Measurements from ENCODE around the gene ZNF536. TPM values are rescaled to one million over a fixed set of nuclear protein-coding genes. Genes with fewer than 3 reads are reported as not detected.

Gene ZNF536
- total RNA-seq, 1 experiment from 2014 or later, result not detected

GRCh38 chr19:30446850-30447552, 74.8 kb downstream of the ZNF536 start:
- H3K27me3 Mint-ChIP-seq (ENCODE audit: insufficient read depth, unreplicated experiment), result peaks cover 26% of the 10 kb centered on the region
- no peaks in the 10 kb centered on the region for H3K36me3 Mint-ChIP-seq (ENCODE audit: insufficient read depth, unreplicated experiment)
- Histone ChIP-seq H3K36me3 (ENCODE audit: control insufficient read depth, insufficient read depth, low read length) (no peaks in the 10 kb centered on the region), H3K4me3 (ENCODE audit: low read depth, low read length) (no peak overlapping the region), H3K9me3 (no peaks in the 10 kb centered on the region), H3K4me1 (no peaks in the 10 kb centered on the region), H3K27me3 (replicated peaks; ENCODE audit: control insufficient read depth, insufficient read depth, low read length) (no peaks in the 10 kb centered on the region)
- H3K27ac Mint-ChIP-seq (ENCODE audit: unreplicated experiment), result no peak overlapping the region
- DNase-seq, result no peak
- no peak for TF ChIP-seq CTCF (IDR thresholded peaks at IDR 0.05; ENCODE audit: insufficient read depth in 1 of 2, low read depth in 1 of 2, low read length in 1 of 2, severe bottlenecking in 1 of 2, unreplicated experiment in 1 of 2)
- H3K4me1 Mint-ChIP-seq (ENCODE audit: low read depth, unreplicated experiment), result no peaks in the 10 kb centered on the region
- ChIA-PET POLR2A (no interaction called here), CTCF (no interaction called here)
- intact Hi-C loops (cut with micrococcal nuclease; ENCODE audit: unreplicated experiment), result no loop called here
- no peaks in the 10 kb centered on the region for H3K9me3 Mint-ChIP-seq (ENCODE audit: unreplicated experiment)
- H3K4me3 Mint-ChIP-seq (ENCODE audit: unreplicated experiment), result no peak overlapping the region
- BruUV-seq (replicated peaks), result no TSS peak

DNA sequence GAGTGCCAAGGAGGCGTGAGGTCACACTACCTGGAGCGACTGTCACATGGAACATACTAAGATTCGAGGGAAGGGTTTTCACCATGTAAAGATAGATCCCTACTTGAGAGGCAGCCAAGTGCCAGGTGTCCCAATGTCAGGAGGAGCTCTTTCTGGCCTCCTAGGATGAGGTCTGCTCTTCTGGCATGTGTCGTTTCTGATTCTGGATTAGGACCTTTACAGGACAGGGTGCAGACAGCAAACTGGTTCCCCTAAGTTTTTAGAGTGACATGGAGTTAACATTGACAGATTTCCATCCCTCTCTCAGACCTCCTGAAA, 75.3 kb downstream of the ZNF536 start:
- no peaks in the 10 kb centered on the region for H3K4me1 ChIP-seq
- Mint-ChIP-seq H3K36me3 (ENCODE audit: insufficient read depth, unreplicated experiment) (no peaks in the 10 kb centered on the region), H3K4me1 (ENCODE audit: low read depth, unreplicated experiment) (no peaks in the 10 kb centered on the region), H3K27me3 (ENCODE audit: insufficient read depth, unreplicated experiment) (peaks cover 30% of the 10 kb centered on the region), H3K9me3 (ENCODE audit: unreplicated experiment) (no peaks in the 10 kb centered on the region), H3K27ac (ENCODE audit: unreplicated experiment) (no peak overlapping the region), H3K4me3 (ENCODE audit: unreplicated experiment) (no peak overlapping the region)
- H3K4me3 ChIP-seq (ENCODE audit: low read depth, low read length), result no peak overlapping the region
- intact Hi-C loops (cut with micrococcal nuclease; ENCODE audit: unreplicated experiment), result no loop called here
- no peak for DNase-seq
- CTCF ChIA-PET, result no interaction called here
- H3K9me3 ChIP-seq, result no peaks in the 10 kb centered on the region
- H3K36me3 ChIP-seq (ENCODE audit: control insufficient read depth, insufficient read depth, low read length), result no peaks in the 10 kb centered on the region
- BruUV-seq (replicated peaks), result no TSS peak
- POLR2A ChIA-PET, result no interaction called here
- no peak for TF ChIP-seq CTCF (IDR thresholded peaks at IDR 0.05; ENCODE audit: insufficient read depth in 1 of 2, low read depth in 1 of 2, low read length in 1 of 2, severe bottlenecking in 1 of 2, unreplicated experiment in 1 of 2)
- no peaks in the 10 kb centered on the region for H3K27me3 ChIP-seq (replicated peaks; ENCODE audit: control insufficient read depth, insufficient read depth, low read length)

- Histone ChIP-seq H3K9me3 (no peaks in the 10 kb centered on the region), H3K27me3 (replicated peaks; ENCODE audit: control insufficient read depth, insufficient read depth, low read length) (no peaks in the 10 kb centered on the region)
- intact Hi-C loops (cut with micrococcal nuclease; ENCODE audit: unreplicated experiment), result no loop called here
These were observed 76.3 kb downstream of the ZNF536 start for GRCh38 chr19:30448386-30449077.

More at GRCh38 chr19:30448386-30449077, 76.3 kb downstream of the ZNF536 start:
- Histone ChIP-seq H3K4me3 (ENCODE audit: low read depth, low read length) (no peak overlapping the region), H3K36me3 (ENCODE audit: control insufficient read depth, insufficient read depth, low read length) (no peaks in the 10 kb centered on the region), H3K4me1 (no peaks in the 10 kb centered on the region)
- TF ChIP-seq CTCF (IDR thresholded peaks at IDR 0.05; ENCODE audit: insufficient read depth in 1 of 2, low read depth in 1 of 2, low read length in 1 of 2, severe bottlenecking in 1 of 2, unreplicated experiment in 1 of 2), result no peak
- Mint-ChIP-seq H3K36me3 (ENCODE audit: insufficient read depth, unreplicated experiment) (no peaks in the 10 kb centered on the region), H3K9me3 (ENCODE audit: unreplicated experiment) (no peaks in the 10 kb centered on the region), H3K4me3 (ENCODE audit: unreplicated experiment) (no peak overlapping the region), H3K27me3 (ENCODE audit: insufficient read depth, unreplicated experiment) (peaks cover 30% of the 10 kb centered on the region), H3K4me1 (ENCODE audit: low read depth, unreplicated experiment) (no peaks in the 10 kb centered on the region), H3K27ac (ENCODE audit: unreplicated experiment) (no peak overlapping the region)
- DNase-seq, result no peak
- CTCF ChIA-PET, result no interaction called here
- BruUV-seq (replicated peaks), result no TSS peak
- POLR2A ChIA-PET, result no interaction called here
